Measurements from ENCODE around the gene FCER2.

Gene FCER2

DNA sequence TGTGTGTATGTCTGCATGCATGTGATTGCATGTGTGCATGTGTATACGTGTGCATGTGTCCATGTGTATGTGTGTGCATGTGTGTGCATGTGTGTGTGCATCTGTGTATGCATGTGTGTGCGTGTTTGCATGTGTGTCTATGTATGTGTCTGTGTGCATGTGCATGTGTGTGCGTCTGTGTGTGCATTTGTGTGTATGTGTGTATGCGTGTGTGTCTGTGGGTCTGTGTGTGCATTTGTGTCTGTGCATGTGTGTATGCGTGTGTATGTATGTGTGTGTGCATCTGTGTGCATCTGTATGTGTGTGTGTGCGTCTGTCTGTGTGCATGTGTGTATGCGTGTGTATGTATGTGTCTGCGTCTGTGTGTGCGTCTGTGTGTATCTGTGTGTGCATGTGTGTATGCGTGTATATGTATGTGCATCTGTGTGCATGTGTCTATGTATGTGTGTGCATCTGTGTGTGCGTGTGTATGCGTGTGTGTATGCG, 62.0 kb downstream of the FCER2 start:
- no peak for TF ChIP-seq CTCF (IDR thresholded peaks at IDR 0.05; ENCODE audit: insufficient read depth, low read length, poor library complexity, severe bottlenecking)
- TF ChIP-seq EZH2phosphoT487 (conservative IDR thresholded peaks at IDR 0.05; ENCODE audit: low read length), result no peak

DNA sequence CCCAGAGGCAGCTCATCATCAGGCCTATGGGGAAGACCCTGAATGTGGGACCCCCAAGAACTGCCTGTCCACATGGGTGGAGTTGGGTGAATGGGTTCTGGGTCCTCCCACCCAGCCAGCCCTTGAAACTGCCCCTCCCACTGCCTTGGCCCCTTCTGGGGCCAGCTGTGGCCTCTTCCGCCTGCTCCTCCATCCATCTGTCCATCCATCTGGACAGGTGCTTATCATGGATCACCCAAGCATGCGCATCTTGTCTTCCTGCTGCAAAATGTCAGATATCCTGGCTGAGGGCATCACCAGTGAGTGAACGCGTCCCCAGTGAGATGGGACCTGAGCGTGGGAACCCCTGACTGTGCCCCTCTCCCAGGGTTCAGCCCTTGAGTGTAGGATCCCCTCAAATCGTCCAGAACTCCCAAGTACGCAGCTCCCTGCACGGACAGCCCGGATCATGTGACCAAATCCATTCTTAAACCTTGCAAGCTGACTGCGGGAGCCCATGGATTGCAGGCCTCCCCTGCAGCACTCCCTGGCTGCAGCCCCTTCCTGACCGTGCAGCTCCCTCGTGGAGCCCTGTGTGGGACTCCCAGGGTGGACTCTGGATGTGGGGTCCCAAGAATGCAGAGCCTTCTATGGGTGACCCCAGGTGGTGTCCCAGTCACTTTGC, 63.0 kb downstream of the FCER2 start:
- Histone ChIP-seq H3F3A (ENCODE audit: insufficient read depth) (no peaks in the 10 kb centered on the region), H2AFZ (ENCODE audit: low read depth, low read length, severe bottlenecking) (no peak overlapping the region), H3K4me3 (ENCODE audit: insufficient read depth, low read length, poor library complexity, severe bottlenecking) (no peak overlapping the region), H3K9me3 (ENCODE audit: insufficient read depth, low read length) (no peaks in the 10 kb centered on the region), H3K27ac (ENCODE audit: low read depth, low read length) (no peak overlapping the region), H3K36me3 (ENCODE audit: low read length) (no peaks in the 10 kb centered on the region), H3K9ac (ENCODE audit: low read length) (no peak overlapping the region), H3K27me3 (ENCODE audit: low read length) (no peaks in the 10 kb centered on the region), H3K4me2 (ENCODE audit: low read depth, low read length, poor library complexity, severe bottlenecking) (no peak overlapping the region), H3K9me2 (replicated peaks; ENCODE audit: insufficient read depth, low read length) (no peaks in the 10 kb centered on the region), H3K79me2 (ENCODE audit: insufficient read depth, low read length) (0 out of 2 replicates have a peak, but pooled peaks cover 7% of the 10 kb centered on the region), H4K20me1 (ENCODE audit: low read depth, low read length) (no peaks in the 10 kb centered on the region)
- TF ChIP-seq EZH2phosphoT487 (conservative IDR thresholded peaks at IDR 0.05; ENCODE audit: low read length) (no peak), CTCF (IDR thresholded peaks at IDR 0.05; ENCODE audit: insufficient read depth, low read length, poor library complexity, severe bottlenecking) (no peak)

More for the DNA sequence above, 62.0 kb downstream of the FCER2 start:
- Histone ChIP-seq H3K79me2 (ENCODE audit: insufficient read depth, low read length) (0 out of 2 replicates have a peak, but pooled peaks cover 7% of the 10 kb centered on the region), H3K27ac (ENCODE audit: low read depth, low read length) (no peak overlapping the region), H4K20me1 (ENCODE audit: low read depth, low read length) (no peaks in the 10 kb centered on the region), H3K27me3 (ENCODE audit: low read length) (no peaks in the 10 kb centered on the region), H3F3A (ENCODE audit: insufficient read depth) (no peaks in the 10 kb centered on the region), H3K9ac (ENCODE audit: low read length) (no peak overlapping the region), H2AFZ (ENCODE audit: low read depth, low read length, severe bottlenecking) (no peak overlapping the region), H3K9me2 (replicated peaks; ENCODE audit: insufficient read depth, low read length) (no peaks in the 10 kb centered on the region), H3K4me2 (ENCODE audit: low read depth, low read length, poor library complexity, severe bottlenecking) (no peak overlapping the region), H3K4me3 (ENCODE audit: insufficient read depth, low read length, poor library complexity, severe bottlenecking) (no peak overlapping the region), H3K36me3 (ENCODE audit: low read length) (no peaks in the 10 kb centered on the region), H3K9me3 (ENCODE audit: insufficient read depth, low read length) (no peaks in the 10 kb centered on the region)

Data from SU-DHL-6 (cell line).